ENCODE data around the gene PHF3.

The PHF3 gene

DNA sequence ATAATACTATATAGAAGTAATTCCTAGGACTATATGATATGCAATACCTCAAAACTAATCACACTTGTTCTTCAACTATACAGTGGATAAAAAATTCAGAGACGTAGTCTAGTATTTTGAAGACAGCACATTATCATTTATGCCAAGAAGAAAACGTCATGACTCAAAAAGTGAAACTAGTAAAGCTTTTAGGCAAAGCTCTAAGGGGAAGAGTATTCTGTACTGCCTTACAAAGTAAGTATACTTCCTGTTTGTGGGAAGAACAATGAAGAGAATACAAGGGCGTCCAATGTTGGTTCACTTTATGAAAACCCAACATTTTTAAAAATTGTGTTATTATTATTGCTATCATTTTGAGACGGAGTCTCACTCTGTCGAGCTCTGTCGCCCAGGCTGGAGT lies 35.5 kb upstream of the PHF3 start:
- Histone ChIP-seq H3K79me2 (ENCODE audit: insufficient read depth, low read length) (no peaks in the 10 kb centered on the region), H3K27me3 (ENCODE audit: low read length) (no peaks in the 10 kb centered on the region), H2AFZ (ENCODE audit: low read depth, low read length, severe bottlenecking) (no peak overlapping the region), H3K9ac (ENCODE audit: low read length) (no peak overlapping the region), H3K4me2 (ENCODE audit: low read depth, low read length, poor library complexity, severe bottlenecking) (no peak overlapping the region), H3F3A (ENCODE audit: insufficient read depth) (no peaks in the 10 kb centered on the region), H4K20me1 (ENCODE audit: low read depth, low read length) (no peaks in the 10 kb centered on the region), H3K9me2 (replicated peaks; ENCODE audit: insufficient read depth, low read length) (no peaks in the 10 kb centered on the region), H3K27ac (ENCODE audit: low read depth, low read length) (no peak overlapping the region), H3K4me3 (ENCODE audit: insufficient read depth, low read length, poor library complexity, severe bottlenecking) (no peak overlapping the region), H3K9me3 (ENCODE audit: insufficient read depth, low read length) (no peaks in the 10 kb centered on the region), H3K36me3 (ENCODE audit: low read length) (no peaks in the 10 kb centered on the region)
- TF ChIP-seq EZH2phosphoT487 (conservative IDR thresholded peaks at IDR 0.05; ENCODE audit: low read length): no peak
- TF ChIP-seq, protein P1, sequence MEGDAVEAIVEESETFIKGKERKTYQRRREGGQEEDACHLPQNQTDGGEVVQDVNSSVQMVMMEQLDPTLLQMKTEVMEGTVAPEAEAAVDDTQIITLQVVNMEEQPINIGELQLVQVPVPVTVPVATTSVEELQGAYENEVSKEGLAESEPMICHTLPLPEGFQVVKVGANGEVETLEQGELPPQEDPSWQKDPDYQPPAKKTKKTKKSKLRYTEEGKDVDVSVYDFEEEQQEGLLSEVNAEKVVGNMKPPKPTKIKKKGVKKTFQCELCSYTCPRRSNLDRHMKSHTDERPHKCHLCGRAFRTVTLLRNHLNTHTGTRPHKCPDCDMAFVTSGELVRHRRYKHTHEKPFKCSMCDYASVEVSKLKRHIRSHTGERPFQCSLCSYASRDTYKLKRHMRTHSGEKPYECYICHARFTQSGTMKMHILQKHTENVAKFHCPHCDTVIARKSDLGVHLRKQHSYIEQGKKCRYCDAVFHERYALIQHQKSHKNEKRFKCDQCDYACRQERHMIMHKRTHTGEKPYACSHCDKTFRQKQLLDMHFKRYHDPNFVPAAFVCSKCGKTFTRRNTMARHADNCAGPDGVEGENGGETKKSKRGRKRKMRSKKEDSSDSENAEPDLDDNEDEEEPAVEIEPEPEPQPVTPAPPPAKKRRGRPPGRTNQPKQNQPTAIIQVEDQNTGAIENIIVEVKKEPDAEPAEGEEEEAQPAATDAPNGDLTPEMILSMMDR (IDR thresholded peaks at IDR 0.05; ENCODE audit: insufficient read depth, low read length, poor library complexity, severe bottlenecking): no peak

DNA sequence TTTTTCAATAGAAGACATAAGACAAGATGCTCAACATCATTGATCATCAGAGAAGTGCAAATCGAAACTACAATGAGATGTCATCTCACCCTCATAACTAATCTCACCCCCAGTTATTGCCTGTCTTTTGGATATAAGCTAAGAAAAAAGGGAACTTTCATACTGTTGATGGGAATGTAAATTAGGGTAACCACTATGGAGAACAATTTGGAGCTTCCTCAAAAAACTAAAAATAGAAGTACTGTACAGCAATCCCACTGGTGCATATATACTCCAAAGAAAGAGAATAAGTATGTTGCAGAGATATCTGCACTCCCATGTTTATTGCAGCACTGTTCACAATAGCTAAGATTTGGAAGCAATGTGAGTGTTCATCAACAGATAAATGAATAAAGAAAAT lies 26.4 kb upstream of the PHF3 start:
- no peak overlapping the region for H3K9ac ChIP-seq (ENCODE audit: low read length)
- H4K20me1 ChIP-seq (ENCODE audit: low read depth, low read length): no peaks in the 10 kb centered on the region
- H3K4me3 ChIP-seq (ENCODE audit: insufficient read depth, low read length, poor library complexity, severe bottlenecking): no peak overlapping the region
- no peak for TF ChIP-seq EZH2phosphoT487 (conservative IDR thresholded peaks at IDR 0.05; ENCODE audit: low read length)
- TF ChIP-seq, protein P1 (IDR thresholded peaks at IDR 0.05; ENCODE audit: insufficient read depth, low read length, poor library complexity, severe bottlenecking): no peak
- no peak overlapping the region for H2AFZ ChIP-seq (ENCODE audit: low read depth, low read length, severe bottlenecking)
- H3K4me2 ChIP-seq (ENCODE audit: low read depth, low read length, poor library complexity, severe bottlenecking): no peak overlapping the region
- no peaks in the 10 kb centered on the region for H3F3A ChIP-seq (ENCODE audit: insufficient read depth)
- H3K79me2 ChIP-seq (ENCODE audit: insufficient read depth, low read length): no peaks in the 10 kb centered on the region
- no peak overlapping the region for H3K27ac ChIP-seq (ENCODE audit: low read depth, low read length)
- no peaks in the 10 kb centered on the region for H3K9me2 ChIP-seq (replicated peaks; ENCODE audit: insufficient read depth, low read length)
- H3K9me3 ChIP-seq (ENCODE audit: insufficient read depth, low read length): no peaks in the 10 kb centered on the region
- H3K36me3 ChIP-seq (ENCODE audit: low read length): no peaks in the 10 kb centered on the region
- no peaks in the 10 kb centered on the region for H3K27me3 ChIP-seq (ENCODE audit: low read length)

DNA sequence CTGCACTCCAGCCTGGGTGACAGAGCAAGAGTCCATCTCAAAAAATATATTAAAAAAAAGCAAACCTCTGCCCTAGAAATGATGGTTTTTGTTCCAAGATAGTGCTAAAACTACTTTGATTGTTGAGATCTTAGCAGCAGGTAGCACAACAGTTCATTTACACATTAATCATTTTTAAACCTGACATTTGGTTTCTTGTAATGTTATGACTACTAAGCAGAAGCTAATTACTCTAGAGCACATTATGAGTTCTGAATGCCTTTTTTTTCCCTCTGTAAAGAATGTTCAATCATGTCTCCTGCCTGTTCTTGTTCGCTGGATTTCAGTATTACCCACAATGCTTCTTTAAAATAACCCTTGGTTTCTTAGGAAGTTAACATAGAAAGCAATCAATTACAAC lies 24.7 kb upstream of the PHF3 start:
- Histone ChIP-seq H2AFZ (ENCODE audit: low read depth, low read length, severe bottlenecking) (no peak overlapping the region), H3K79me2 (ENCODE audit: insufficient read depth, low read length) (no peaks in the 10 kb centered on the region), H3K9me3 (ENCODE audit: insufficient read depth, low read length) (no peaks in the 10 kb centered on the region), H4K20me1 (ENCODE audit: low read depth, low read length) (no peaks in the 10 kb centered on the region), H3K4me2 (ENCODE audit: low read depth, low read length, poor library complexity, severe bottlenecking) (no peak overlapping the region), H3F3A (ENCODE audit: insufficient read depth) (no peaks in the 10 kb centered on the region), H3K36me3 (ENCODE audit: low read length) (no peaks in the 10 kb centered on the region), H3K4me3 (ENCODE audit: insufficient read depth, low read length, poor library complexity, severe bottlenecking) (no peak overlapping the region), H3K9me2 (replicated peaks; ENCODE audit: insufficient read depth, low read length) (no peaks in the 10 kb centered on the region), H3K27me3 (ENCODE audit: low read length) (no peaks in the 10 kb centered on the region), H3K9ac (ENCODE audit: low read length) (no peak overlapping the region), H3K27ac (ENCODE audit: low read depth, low read length) (no peak overlapping the region)
- TF ChIP-seq, protein P1 (IDR thresholded peaks at IDR 0.05; ENCODE audit: insufficient read depth, low read length, poor library complexity, severe bottlenecking): no peak
- no peak for TF ChIP-seq EZH2phosphoT487 (conservative IDR thresholded peaks at IDR 0.05; ENCODE audit: low read length)
